HG03378 (cell line): ENCODE measurements around the gene SEMA7A.
"Not testable (repeated sequence)": the region's sequence is repeated elsewhere in the genome, so short reads cannot be mapped to it uniquely, and the experiment has no call there.

Source experiments
- ATAC-seq: cut with Tn5 transposase; IDR thresholded peaks from one replicate; pipeline ENCODE4 v1.9.1; 2021; ENCODE audit warnings: mild to moderate bottlenecking, moderate library complexity; ENCODE audit not compliant: unreplicated experiment

SEMA7A gene

GRCh38 chr15:74377831-74378766 lies 55.7 kb downstream of the SEMA7A start:
- ATAC-seq, result no peak

GRCh38 chr15:74376825-74377581 lies 56.8 kb downstream of the SEMA7A start:
- ATAC-seq, result no peak

GRCh38 chr15:74376226-74376625 lies 57.5 kb downstream of the SEMA7A start:
- no peak for ATAC-seq

- ATAC-seq, result no peak
These were observed 58.5 kb downstream of the SEMA7A start for GRCh38 chr15:74375303-74375693.

- peak; percentile 24 for ATAC-seq
These were observed 59.0 kb downstream of the SEMA7A start for GRCh38 chr15:74374648-74375302.

GRCh38 chr15:74373731-74374647 lies 59.8 kb downstream of the SEMA7A start:
- peak; percentile 57 for ATAC-seq

GRCh38 chr15:74373056-74373650 lies 60.6 kb downstream of the SEMA7A start:
- ATAC-seq, result no peak

- ATAC-seq, result no peak
These were observed 63.3 kb downstream of the SEMA7A start for GRCh38 chr15:74370471-74370870.

- ATAC-seq, result no peak
These were observed 64.0 kb downstream of the SEMA7A start for GRCh38 chr15:74369756-74370155.

- no peak for ATAC-seq
These were observed 64.5 kb downstream of the SEMA7A start for GRCh38 chr15:74369084-74369745.

GRCh38 chr15:74368121-74368520 lies 65.6 kb downstream of the SEMA7A start:
- no peak for ATAC-seq

GRCh38 chr15:74367296-74367854 lies 66.4 kb downstream of the SEMA7A start, which contains the start of gene CYP11A1:
CYP11A1 (minus strand) TSS chr15:74367646; CDS start chr15:74367585, 61 bp downstream.
- no peak for ATAC-seq

GRCh38 chr15:74365598-74366445 lies 67.9 kb downstream of the SEMA7A start:
- no peak for ATAC-seq

GRCh38 chr15:74364936-74365597 lies 68.7 kb downstream of the SEMA7A start:
- no peak for ATAC-seq

GRCh38 chr15:74362482-74362881 lies 71.3 kb downstream of the SEMA7A start:
- no peak for ATAC-seq

- ATAC-seq, result not testable (repeated sequence)
These were observed 72.9 kb downstream of the SEMA7A start for GRCh38 chr15:74360855-74361254.

- ATAC-seq, result not testable (repeated sequence)
These were observed 74.4 kb downstream of the SEMA7A start for GRCh38 chr15:74359376-74359775.
